H9 (cell line): Measurements from ENCODE around the gene CDCA3. TPM values are rescaled to one million over a fixed set of nuclear protein-coding genes. Genes with fewer than 3 reads are reported as not detected.

Experiments
- DNase-seq: peaks from one replicate; pipeline ENCODE4 v3.0.0-alpha.2; 2017
- H2AFZ ChIP-seq: one replicate; pipeline ENCODE4 v1.6.1; 2013; ENCODE audit warnings: mild to moderate bottlenecking, low read length, control low read depth, moderate library complexity
- H2AK5ac ChIP-seq: 2 replicates; pipeline ENCODE4 v1.6.1; 2013; ENCODE audit warnings: low read length, control low read depth, mixed read lengths; ENCODE audit not compliant: insufficient read length
- H2BK120ac ChIP-seq: one replicate; pipeline ENCODE4 v1.6.1; 2013; ENCODE audit warnings: low read depth, mild to moderate bottlenecking, low read length, control low read depth, inconsistent platforms; ENCODE audit not compliant: poor library complexity, severe bottlenecking
- H2BK12ac ChIP-seq: 2 replicates; pipeline ENCODE4 v1.6.1; 2013; ENCODE audit warnings: low read length, control low read depth, mixed read lengths, low read depth; ENCODE audit not compliant: insufficient read length
- H2BK15ac ChIP-seq: 2 replicates; pipeline ENCODE4 v1.6.1; 2013; ENCODE audit warnings: low read depth, low read length, control low read depth
- H2BK20ac ChIP-seq: one replicate; pipeline ENCODE4 v1.6.1; 2013; ENCODE audit warnings: low read depth, mild to moderate bottlenecking, low read length, control low read depth, inconsistent platforms; ENCODE audit not compliant: poor library complexity, severe bottlenecking
- H2BK5ac ChIP-seq: 2 replicates; pipeline ENCODE4 v1.6.1; 2013; ENCODE audit warnings: low read length, control low read depth, mixed read lengths; ENCODE audit not compliant: insufficient read length
- H3K14ac ChIP-seq: 2 replicates; pipeline ENCODE4 v1.6.1; 2013; ENCODE audit warnings: low read length, control low read depth; ENCODE audit not compliant: insufficient read depth
- H3K18ac ChIP-seq: 2 replicates; pipeline ENCODE4 v1.6.1; 2013; ENCODE audit warnings: low read depth, mild to moderate bottlenecking, mixed read lengths, low read length, control low read depth; ENCODE audit not compliant: insufficient read length
- H3K23ac ChIP-seq: 2 replicates; pipeline ENCODE4 v1.6.1; 2013; ENCODE audit warnings: low read length, control low read depth, mixed read lengths, low read depth; ENCODE audit not compliant: insufficient read length
- H3K23me2 ChIP-seq: 2 replicates; pipeline ENCODE4 v1.6.1; 2013; ENCODE audit warnings: low read depth, mild to moderate bottlenecking, mixed read lengths, low read length, control low read depth; ENCODE audit not compliant: insufficient read length, poor library complexity, severe bottlenecking
- H3K27ac ChIP-seq: 2 replicates; pipeline ENCODE4 v1.5.1; 2013; ENCODE audit warnings: low read length, control low read depth, mixed read lengths, low read depth; ENCODE audit not compliant: insufficient read length
- H3K27me3 ChIP-seq: 2 replicates; pipeline ENCODE4 v1.6.1; 2013; ENCODE audit warnings: low read length, control low read depth, inconsistent platforms; ENCODE audit not compliant: insufficient read depth
- H3K4ac ChIP-seq: 2 replicates; pipeline ENCODE4 v1.6.1; 2013; ENCODE audit warnings: low read depth, mild to moderate bottlenecking, control low read depth, inconsistent platforms, low read length, moderate library complexity
- H3K4me1 ChIP-seq: 2 replicates; pipeline ENCODE4 v1.6.1; 2013; ENCODE audit warnings: low read length, control low read depth, inconsistent platforms; ENCODE audit not compliant: insufficient read depth
- H3K4me2 ChIP-seq: 2 replicates; pipeline ENCODE4 v1.6.1; 2013; ENCODE audit warnings: low read length, control low read depth, mixed read lengths; ENCODE audit not compliant: insufficient read length, insufficient read depth
- H3K56ac ChIP-seq: 2 replicates; pipeline ENCODE4 v1.6.1; 2013; ENCODE audit warnings: low read depth, mild to moderate bottlenecking, mixed read lengths, low read length, control low read depth; ENCODE audit not compliant: insufficient read length
- H3K79me1 ChIP-seq: 2 replicates; pipeline ENCODE4 v1.6.1; 2013; ENCODE audit warnings: low read depth, mild to moderate bottlenecking, moderate library complexity, low read length, control low read depth, inconsistent platforms; ENCODE audit not compliant: insufficient read depth, poor library complexity, severe bottlenecking
- H3K79me2 ChIP-seq: 2 replicates; pipeline ENCODE4 v1.6.1; 2013; ENCODE audit warnings: low read length, control low read depth, inconsistent platforms; ENCODE audit not compliant: insufficient read depth
- H3K9ac ChIP-seq: 2 replicates; pipeline ENCODE4 v1.6.1; 2013; ENCODE audit warnings: low read length, control low read depth, mixed read lengths; ENCODE audit not compliant: insufficient read length; ENCODE audit errors: extremely low read depth
- H3K9me3 ChIP-seq: one replicate; pipeline ENCODE4 v1.6.1; 2013; ENCODE audit warnings: low read depth, low read length, inconsistent platforms; ENCODE audit not compliant: control insufficient read depth
- H3T11ph ChIP-seq: one replicate; pipeline ENCODE4 v1.6.1; 2013; ENCODE audit warnings: mild to moderate bottlenecking, low read length, control low read depth, inconsistent platforms
- H4K20me1 ChIP-seq: one replicate; pipeline ENCODE4 v1.6.1; 2013; ENCODE audit not compliant: control insufficient read depth, insufficient read length, insufficient read depth
- H4K5ac ChIP-seq: 2 replicates; pipeline ENCODE4 v1.6.1; 2013; ENCODE audit warnings: low read depth, mild to moderate bottlenecking, mixed read lengths, low read length, control low read depth; ENCODE audit not compliant: insufficient read length
- H4K8ac ChIP-seq: replicated peaks from 2 replicates; pipeline ENCODE4 v1.6.1; 2013; ENCODE audit warnings: low read length, control low read depth, mixed read lengths, low read depth; ENCODE audit not compliant: insufficient read length
- H4K91ac ChIP-seq: 2 replicates; pipeline ENCODE4 v1.6.1; 2013; ENCODE audit warnings: low read depth, mild to moderate bottlenecking, moderate library complexity, mixed read lengths, low read length, control low read depth; ENCODE audit not compliant: insufficient read length
- H3K27ac Mint-ChIP-seq, 3 experiments: 2 replicates in 2 of 3; 3 replicates in 1 of 3; pipeline ENCODE4 v1.8.0; 2020 to 2021; ENCODE audit warnings: mixed read lengths in 3 of 3, mild to moderate bottlenecking in 1 of 3, moderate library complexity in 1 of 3
- H3K27me3 Mint-ChIP-seq: 2 replicates; pipeline ENCODE4 v1.8.0; 2021; ENCODE audit warnings: low read depth, mild to moderate bottlenecking, moderate library complexity, mixed read lengths
- H3K36me3 Mint-ChIP-seq, 3 experiments: 2 replicates in 2 of 3; 3 replicates in 1 of 3; pipeline ENCODE4 v1.8.0; 2020 to 2021; ENCODE audit warnings: low read depth in 3 of 3, mixed read lengths in 3 of 3; ENCODE audit not compliant: insufficient read depth in 1 of 3
- H3K4me1 Mint-ChIP-seq, 2 experiments: 2 replicates each; pipeline ENCODE4 v1.8.0; 2020; ENCODE audit warnings: mixed read lengths in 2 of 2
- H3K4me3 Mint-ChIP-seq, 2 experiments: 2 replicates in 1 of 2; 3 replicates in 1 of 2; pipeline ENCODE4 v1.8.0; 2020 to 2021; ENCODE audit warnings: mild to moderate bottlenecking in 2 of 2, mixed read lengths in 2 of 2, moderate library complexity in 1 of 2
- H3K9me3 Mint-ChIP-seq, 2 experiments: 2 replicates in 1 of 2; 3 replicates in 1 of 2; pipeline ENCODE4 v1.8.0; 2020; ENCODE audit warnings: mild to moderate bottlenecking in 2 of 2, mixed read lengths in 2 of 2, moderate library complexity in 1 of 2
- CTCF ChIP-seq: fragments of 200-600 bp; sonication (generic); conservative IDR thresholded peaks from 3 replicates; pipeline ENCODE4 v1.8.0; 2021; ENCODE audit warnings: antibody characterized with exemption, mild to moderate bottlenecking
- WGBS: extraction: QIAGEN DNeasy Blood & Tissue Kit; methylation state at CpG from one replicate; pipeline ENCODE4 v1.1.7; 2013; ENCODE audit warnings: missing lambda C conversion rate, low lambda C conversion rate, mixed read lengths; ENCODE audit not compliant: insufficient read length; ENCODE audit errors: extremely low coverage; 5-methylcytosine and 5-hydroxymethylcytosine counted together
- total RNA-seq: library from RNA; stranded (reverse); gene quantifications from 2 replicates; pipeline ENCODE4 v1.2.1, GENCODE V29; 2021

Gene CDCA3
- total RNA-seq, 1 experiment from 2014 or later = 45.1 TPM

DNA sequence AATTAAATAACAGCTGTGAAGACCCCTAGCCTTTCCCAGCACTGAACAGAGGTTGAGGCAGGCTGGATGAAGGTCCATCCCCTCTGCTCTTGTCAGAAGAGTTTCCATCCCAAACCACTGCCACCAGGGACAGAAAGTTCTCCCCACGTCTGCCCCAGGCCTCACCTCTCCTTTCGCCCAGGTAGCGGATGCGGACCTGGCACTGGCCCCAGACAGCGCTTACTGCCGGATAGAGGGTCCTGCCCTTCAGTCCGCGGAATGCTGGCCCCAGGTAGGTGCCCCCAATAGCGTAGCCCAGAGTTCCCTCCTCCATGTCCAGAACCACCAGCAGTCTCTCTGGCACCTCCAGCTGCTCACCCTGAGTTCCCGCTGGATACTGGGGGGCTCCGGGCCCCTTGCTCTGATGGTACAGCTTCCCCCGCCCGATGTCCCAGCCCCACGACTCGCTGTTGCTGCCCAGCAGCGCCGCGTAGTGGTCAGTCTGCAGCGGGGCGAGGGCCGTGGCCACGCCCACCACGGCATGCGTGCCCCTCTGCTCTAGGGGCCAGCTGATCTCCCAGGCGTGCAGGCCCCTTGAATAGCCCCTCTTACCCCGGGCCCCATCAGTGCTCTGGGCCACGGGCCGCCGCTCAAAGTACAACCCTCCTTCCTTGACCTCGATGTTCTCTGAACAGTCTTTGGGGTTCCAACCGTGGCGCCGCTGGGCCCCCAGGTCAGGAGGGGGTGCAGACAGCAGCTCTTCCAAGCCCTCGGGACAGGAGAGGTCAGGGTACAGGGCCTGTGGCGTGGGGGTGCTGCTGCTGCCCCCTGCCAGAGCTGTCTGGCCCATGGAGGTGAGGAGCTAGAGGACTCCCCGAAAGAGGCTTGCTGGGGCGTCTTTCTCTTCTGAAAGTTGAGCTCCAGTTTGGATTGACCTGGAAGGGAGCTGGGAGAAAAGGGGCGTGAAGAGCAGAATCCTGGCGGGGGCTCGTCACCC, 21.3 kb upstream of the CDCA3 start:
- Histone ChIP-seq H2BK20ac (no peak overlapping the region), H2AFZ (no peak overlapping the region), H3K79me2 (peaks cover 5% of the 10 kb centered on the region; the same call in 1 of the 2 replicates), H3K9me3 (no peaks in the 10 kb centered on the region), H4K8ac (no peak overlapping the region), H4K91ac (no peak overlapping the region), H2BK5ac (no peak overlapping the region), H3K4me1 (no peaks in the 10 kb centered on the region; the same call in 1 of the 2 replicates), H2BK15ac (no peak overlapping the region), H3K9ac (peak overlapping the region; percentile 11), H2AK5ac (no peak overlapping the region), H3K27ac (no peak overlapping the region), H2BK120ac (no peak overlapping the region), H3K4me2 (peak overlapping the region; percentile 69), H2BK12ac (no peak overlapping the region), H3K23ac (no peak overlapping the region), H3K27me3 (no peaks in the 10 kb centered on the region), H3K18ac (no peak overlapping the region), H3K79me1 (no peaks in the 10 kb centered on the region), H3K23me2 (peaks cover 11% of the 10 kb centered on the region), H4K20me1 (no peaks in the 10 kb centered on the region), H3K14ac (no peak overlapping the region), H3K56ac (no peak overlapping the region), H4K5ac (no peak overlapping the region), H3K4ac (no peak overlapping the region), H3T11ph (no peak overlapping the region)
- no peaks in the 10 kb centered on the region; a peak in 1 of 5 replicates for H3K9me3 Mint-ChIP-seq
- H3K27me3 Mint-ChIP-seq = no peaks in the 10 kb centered on the region; the same call in 1 of the 2 replicates
- peaks cover 26 to 59% (median 43%) of the 10 kb centered on the region in 3 experiments for H3K36me3 Mint-ChIP-seq
- peak overlapping the region; percentile 79 to 95 (median 87); a peak in 5 of 7 replicates for H3K27ac Mint-ChIP-seq
- peak; percentile 98 for TF ChIP-seq CTCF
- H3K4me1 Mint-ChIP-seq = peaks cover 38 to 51% of the 10 kb centered on the region in 2 experiments
- H3K4me3 Mint-ChIP-seq = peak overlapping the region; percentile 92 to 96
- WGBS = no CpG with 5 or more reads among the region's 40 CpGs
- DNase-seq = peak; percentile 95
